ENCODE measurements around the gene SELENOK. TPM values are rescaled to one million over a fixed set of nuclear protein-coding genes. Genes with fewer than 3 reads are reported as not detected.
"Not testable (repeated sequence)": the region's sequence is repeated elsewhere in the genome, so short reads cannot be mapped to it uniquely, and the experiment has no call there.

The SELENOK gene
- 10 to 100 TPM; 36.6 to 41.8 TPM for total RNA-seq

DNA sequence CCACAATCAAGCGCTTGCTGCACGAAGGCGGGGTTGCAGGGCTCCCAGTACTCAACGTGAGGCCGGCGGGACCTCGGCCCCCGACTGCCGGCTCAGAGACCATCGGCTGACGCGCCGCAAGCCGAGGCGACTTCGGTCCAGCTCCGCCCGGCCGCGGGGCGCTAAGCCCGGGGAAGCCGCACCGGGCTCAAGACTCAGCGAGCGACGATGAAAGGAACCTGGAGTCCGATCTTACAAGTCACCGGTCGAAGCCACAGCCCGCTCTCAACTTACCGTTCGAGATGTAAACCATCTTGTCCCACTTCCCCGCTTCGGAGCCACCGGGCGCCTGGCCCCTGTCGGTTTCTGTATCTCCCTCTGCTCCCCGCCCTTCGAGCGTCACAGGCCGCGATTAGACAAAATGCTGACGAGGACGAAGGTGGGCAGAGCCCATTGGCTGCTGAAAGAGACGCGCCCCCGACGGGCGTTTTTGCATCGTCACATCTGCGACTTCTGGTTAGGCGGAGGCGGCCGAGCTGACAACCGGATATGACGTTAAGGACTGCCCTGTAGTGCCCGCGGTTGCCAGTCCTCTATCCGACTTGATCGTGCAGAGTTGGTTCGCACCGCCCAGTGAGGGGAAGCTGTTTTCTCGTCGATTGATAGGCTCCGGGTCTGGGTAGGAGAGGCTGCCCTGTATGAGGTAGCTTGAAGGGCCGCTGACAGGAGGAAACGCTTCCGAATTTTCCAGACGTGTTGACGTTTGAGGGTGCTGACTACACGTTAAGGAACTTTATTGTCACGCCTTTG is at the start of gene SELENOK:
Gene SELENOK, minus strand, starts transcription at position 363 of the 789 bp plus-strand sequence.
- DNase-seq (ENCODE audit: low spot score in 2 of 2) (peak; percentile 90 to 97), ATAC-seq (peak; percentile 95)
- Mint-ChIP-seq H3K9me3 (peaks cover 11 to 16% of the 10 kb centered on the region in 2 donors), H3K27ac (peak within 1 kb of the TSS; percentile 98 to 99), H3K36me3 (peaks cover 34 to 40% of the 10 kb centered on the region in 2 donors)

DNA sequence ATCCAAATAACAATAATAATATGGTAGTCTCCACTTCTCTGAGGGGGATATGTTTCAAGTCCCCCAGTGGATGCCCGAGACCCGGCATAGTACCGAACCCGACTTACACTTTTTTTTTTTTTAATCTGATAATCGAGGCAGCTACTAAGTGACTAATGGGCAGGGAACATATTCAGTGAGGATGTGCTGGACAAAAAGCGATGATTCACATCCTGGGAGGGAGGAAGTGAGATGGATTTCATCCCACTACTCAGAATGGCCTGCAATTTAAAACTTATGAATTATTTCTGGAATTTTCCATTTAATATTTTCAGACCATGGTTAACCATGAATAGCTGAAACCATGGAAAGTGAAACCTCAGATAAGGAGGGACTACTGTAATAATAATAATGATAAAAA is 49.5 kb upstream of the SELENOK start:
- DNase-seq (ENCODE audit: low spot score in 2 of 2) (no peak), ATAC-seq (no peak)
- H3K9me3 Mint-ChIP-seq: peaks cover 8 to 9% of the 10 kb centered on the region in 2 donors
- H3K27ac Mint-ChIP-seq: no peak overlapping the region
- H3K36me3 Mint-ChIP-seq: peaks cover 8 to 9% of the 10 kb centered on the region in 2 donors

DNA sequence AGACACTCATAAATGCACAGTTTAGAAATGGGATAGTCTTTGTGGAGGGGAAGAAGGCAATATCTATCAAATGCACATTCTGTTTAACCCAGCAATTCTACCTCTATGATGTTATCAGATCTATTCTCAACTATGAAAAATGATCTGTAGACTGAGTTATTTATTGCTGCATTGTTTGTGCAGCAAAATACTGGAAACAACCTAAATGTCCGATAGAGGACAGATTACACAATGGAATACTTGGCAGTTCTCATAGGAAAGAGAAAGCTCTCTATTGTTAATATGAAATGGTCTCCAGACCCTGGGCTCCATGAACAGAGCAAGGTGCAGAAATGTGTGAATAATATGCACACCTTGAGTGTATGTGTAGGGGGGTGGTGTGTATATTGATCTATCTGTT is 49.0 kb upstream of the SELENOK start:
- Mint-ChIP-seq H3K36me3 (peaks cover 4% of the 10 kb centered on the region in 2 donors), H3K9me3 (peaks cover 4% of the 10 kb centered on the region in 2 donors), H3K27ac (no peak overlapping the region)
- ATAC-seq: no peak
- no peak for DNase-seq (ENCODE audit: low spot score in 2 of 2)

DNA sequence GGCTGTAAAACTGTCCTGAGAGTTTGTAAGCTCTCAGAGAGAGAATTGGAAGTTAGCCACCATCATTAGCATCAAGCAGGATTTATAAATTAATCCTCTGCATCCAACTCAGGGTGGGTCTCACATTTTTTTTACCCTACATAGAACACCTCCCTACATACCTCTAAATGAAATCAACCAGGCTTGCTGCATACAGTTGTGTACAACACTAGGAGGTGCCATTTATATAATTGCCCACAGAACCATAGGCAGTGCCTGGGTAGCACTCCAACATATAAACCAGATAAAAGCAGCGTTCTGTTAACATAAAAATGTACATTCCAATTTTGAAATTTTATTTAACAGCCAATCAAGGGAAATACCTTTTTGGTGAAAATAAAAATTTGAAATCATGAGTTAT is 48.2 kb upstream of the SELENOK start:
- Mint-ChIP-seq H3K36me3 (peaks cover under 1% of the 10 kb centered on the region in 2 donors), H3K27ac (no peak overlapping the region), H3K9me3 (peaks cover 0 to 4% of the 10 kb centered on the region in 2 donors)
- DNase-seq (ENCODE audit: low spot score in 2 of 2) (no peak), ATAC-seq (no peak)

DNA sequence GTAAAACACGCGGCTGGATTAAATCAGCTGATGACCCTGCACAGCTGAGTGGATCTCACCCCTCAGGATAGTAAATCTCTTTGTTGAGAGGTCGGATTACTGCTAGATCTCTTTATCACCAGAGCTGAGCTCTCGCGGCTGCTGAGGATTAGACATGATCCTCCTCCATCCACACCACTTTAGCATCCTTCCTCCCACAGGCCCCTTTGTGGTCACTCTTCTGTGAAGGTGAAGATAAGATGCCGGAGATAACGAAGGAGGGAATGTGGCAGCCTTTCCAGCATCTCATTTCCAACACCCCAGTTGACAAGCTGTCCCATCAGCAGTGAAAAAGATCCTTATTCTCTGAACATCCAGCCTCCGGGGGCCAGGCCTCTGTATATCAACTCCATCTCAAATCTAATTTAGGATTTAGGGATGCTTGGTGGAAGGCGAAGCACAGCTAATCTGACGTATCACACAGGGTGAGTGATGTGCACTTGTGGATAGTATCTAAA is 47.5 kb upstream of the SELENOK start:
- Mint-ChIP-seq H3K27ac (no peak overlapping the region), H3K9me3 (peaks cover 0 to 4% of the 10 kb centered on the region in 2 donors), H3K36me3 (no peaks in the 10 kb centered on the region)
- no peak for DNase-seq (ENCODE audit: low spot score in 2 of 2)
- ATAC-seq: no peak

DNA sequence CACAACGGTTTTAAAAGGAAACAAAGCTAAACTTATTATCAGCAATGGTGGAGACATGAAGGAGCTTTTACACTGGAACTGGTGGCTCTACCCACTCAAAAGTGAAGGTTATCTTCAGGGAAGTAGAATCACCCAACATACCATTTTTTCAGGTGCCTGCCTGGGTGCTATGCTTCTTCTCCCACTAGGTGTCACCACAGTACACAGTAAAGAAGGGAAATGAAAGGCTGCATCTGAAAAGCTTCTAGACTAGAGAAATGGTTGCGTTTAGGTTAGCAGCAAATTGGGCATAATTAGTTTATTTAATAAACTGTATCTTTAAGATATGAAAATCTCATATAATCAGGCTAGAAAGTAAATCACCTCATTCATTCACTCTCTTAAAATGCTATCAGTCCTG is 47.0 kb upstream of the SELENOK start:
- H3K9me3 Mint-ChIP-seq: peaks cover 0 to 4% of the 10 kb centered on the region in 2 donors
- H3K27ac Mint-ChIP-seq: no peak overlapping the region
- H3K36me3 Mint-ChIP-seq: no peaks in the 10 kb centered on the region
- DNase-seq (ENCODE audit: low spot score in 2 of 2) (peak in 1 of 2 donors; percentile 20), ATAC-seq (peak in 1 of 2 donors; percentile 41)

DNA sequence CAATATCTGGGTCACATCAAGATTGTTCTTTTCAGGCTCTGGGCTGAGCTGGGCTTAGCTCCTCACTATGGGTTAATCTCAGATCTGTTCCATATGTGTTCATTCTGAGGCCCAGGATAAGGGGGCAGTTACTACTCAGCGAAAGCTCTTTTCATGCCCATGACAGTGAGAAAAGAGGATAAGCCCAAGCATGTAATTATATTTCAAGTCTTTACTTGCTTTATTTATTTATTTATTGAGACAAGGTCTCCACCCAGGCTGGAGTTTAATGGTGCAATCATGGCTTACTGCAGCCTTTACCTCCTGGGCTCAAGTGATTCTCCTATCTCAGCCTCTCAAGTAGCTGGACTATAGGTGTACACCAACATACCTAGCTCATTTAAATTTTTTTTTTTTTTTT is 44.7 kb upstream of the SELENOK start:
- ATAC-seq: no peak

DNA sequence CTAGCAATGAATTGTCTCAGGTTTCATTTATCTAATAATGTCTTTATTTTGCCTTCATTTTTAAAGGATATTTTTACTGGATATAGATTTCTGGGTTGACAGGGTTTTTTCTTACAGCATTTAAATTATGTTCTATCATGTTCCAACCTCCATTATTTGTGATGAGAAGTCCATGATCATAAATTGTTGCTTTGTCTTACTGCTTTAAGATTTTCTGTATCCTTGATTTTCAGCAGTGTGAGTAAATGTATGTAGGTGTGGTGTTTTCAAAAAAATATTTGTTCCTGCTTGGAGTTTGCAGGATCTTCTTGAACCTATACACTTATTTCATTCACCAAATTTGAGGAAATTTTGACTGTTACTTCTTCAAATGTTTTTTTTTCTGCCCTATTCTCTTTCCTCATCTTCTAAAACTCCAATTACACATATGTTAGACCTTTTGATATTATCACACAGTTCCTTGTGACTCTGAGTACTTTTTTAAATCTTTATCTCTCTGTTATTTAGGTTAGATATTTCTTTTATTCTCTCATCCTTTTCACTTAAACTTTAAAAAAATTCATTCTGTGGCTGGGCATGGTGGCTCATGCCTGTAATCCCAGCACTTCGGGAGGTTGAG is 43.7 kb upstream of the SELENOK start:
- H3K36me3 Mint-ChIP-seq: no peaks in the 10 kb centered on the region

More for the DNA sequence above, 44.7 kb upstream of the SELENOK start:
- Mint-ChIP-seq H3K36me3 (no peaks in the 10 kb centered on the region), H3K27ac (no peak overlapping the region), H3K9me3 (peaks cover 0 to 4% of the 10 kb centered on the region in 2 donors)
- DNase-seq (ENCODE audit: low spot score in 2 of 2): no peak

DNA sequence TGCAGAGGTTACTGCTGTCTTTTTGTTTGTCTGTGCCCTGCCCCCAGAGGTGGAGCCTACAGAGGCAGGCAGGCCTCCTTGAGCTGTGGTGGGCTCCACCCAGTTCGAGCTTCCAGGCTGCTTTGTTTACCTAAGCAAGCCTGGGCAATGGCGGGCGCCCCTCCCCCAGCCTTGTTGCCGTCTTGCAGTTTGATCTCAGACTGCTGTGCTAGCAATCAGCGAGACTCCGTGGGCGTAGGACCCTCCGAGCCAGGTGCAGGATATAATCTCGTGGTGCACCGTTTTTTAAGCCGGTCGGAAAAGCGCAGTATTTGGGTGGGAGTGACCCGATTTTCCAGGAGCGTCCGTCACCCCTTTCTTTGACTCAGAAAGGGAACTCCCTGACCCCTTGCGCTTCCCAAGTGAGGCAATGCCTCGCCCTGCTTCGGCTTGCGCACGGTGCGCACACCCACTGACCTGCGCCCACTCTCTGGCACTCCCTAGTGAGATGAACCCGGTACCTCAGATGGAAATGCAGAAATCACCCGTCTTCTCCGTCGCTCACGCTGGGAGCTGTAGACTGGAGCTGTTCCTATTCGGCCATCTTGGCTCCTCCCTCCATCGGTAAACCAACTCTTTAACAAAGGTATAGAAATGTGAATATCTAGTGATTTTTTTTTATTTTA is 35.7 kb upstream of the SELENOK start:
- ATAC-seq; H3K9me3 Mint-ChIP-seq; H3K27ac Mint-ChIP-seq; H3K36me3 Mint-ChIP-seq; DNase-seq (ENCODE audit: low spot score in 2 of 2): not testable (repeated sequence)

More for the DNA sequence above, 43.7 kb upstream of the SELENOK start:
- H3K9me3 Mint-ChIP-seq: peaks cover 0 to 4% of the 10 kb centered on the region in 2 donors
- DNase-seq (ENCODE audit: low spot score in 2 of 2) (no peak), ATAC-seq (no peak)
- H3K27ac Mint-ChIP-seq: no peak overlapping the region

DNA sequence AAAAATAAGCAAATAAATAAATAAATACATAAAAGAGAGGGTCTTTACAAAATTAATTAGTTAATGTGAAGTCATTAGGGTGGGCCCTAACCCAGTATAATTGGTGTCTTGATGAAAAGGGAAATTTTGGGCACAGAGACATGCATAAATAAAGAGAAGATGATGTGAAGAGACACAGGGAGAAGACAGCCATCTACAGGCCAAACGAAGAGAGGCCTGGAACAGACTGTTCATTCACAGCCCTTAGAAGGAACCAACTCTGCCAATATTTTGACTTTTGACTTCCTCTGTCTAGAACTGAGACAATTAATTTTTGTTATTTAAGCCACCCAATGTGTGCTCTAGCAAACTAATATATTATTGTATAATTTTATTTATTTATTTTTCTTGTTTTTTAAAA is 29.6 kb upstream of the SELENOK start:
- H3K36me3 Mint-ChIP-seq: peaks cover 0 to 6% of the 10 kb centered on the region in 2 donors
- no peak for ATAC-seq
- H3K27ac Mint-ChIP-seq: no peak overlapping the region
- DNase-seq (ENCODE audit: low spot score in 2 of 2): no peak
- H3K9me3 Mint-ChIP-seq: peaks cover 5% of the 10 kb centered on the region in 2 donors

DNA sequence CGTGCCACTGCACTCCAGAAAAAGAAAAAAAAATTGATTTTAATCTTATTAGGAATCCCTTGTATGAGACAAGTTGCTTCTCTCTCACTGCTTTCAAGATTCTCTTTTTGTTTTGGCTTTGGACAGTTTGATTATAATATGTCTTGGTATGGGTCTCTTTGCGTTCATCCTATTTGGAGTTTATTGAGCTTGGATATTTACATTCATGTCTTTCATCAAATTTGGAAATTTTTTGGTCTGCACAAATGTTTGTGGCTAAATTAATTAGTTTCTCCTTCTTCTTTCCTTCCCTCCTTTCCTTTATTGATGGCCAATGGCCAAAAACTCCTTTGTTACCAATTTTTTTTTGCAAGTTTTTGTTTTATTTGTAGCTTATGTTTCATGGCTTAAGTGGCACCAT is 28.1 kb upstream of the SELENOK start:
- ATAC-seq (no peak), DNase-seq (ENCODE audit: low spot score in 2 of 2) (no peak)
- peaks cover 5% of the 10 kb centered on the region in 2 donors for H3K9me3 Mint-ChIP-seq
- no peak overlapping the region for H3K27ac Mint-ChIP-seq
- H3K36me3 Mint-ChIP-seq: peaks cover 0 to 6% of the 10 kb centered on the region in 2 donors

DNA sequence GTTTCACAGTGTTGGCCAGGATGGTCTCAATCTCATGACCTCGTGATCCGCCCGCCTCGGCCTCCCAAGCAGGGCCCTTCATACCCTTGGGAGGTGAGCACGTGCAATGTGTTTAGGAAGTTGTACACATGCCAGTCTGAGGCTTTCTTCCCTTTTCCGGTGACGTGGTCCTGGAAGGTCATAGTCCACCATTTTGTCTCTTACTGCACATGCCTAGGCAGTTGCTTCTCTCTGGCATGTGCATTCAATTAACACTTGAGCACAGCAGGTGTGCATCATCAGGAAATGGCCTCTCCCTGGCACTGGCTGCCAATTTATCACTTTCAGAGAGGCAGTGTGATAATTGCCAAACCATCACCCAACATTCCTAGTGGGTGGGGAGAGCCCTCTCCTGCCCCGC is 21.7 kb upstream of the SELENOK start:
- Mint-ChIP-seq H3K36me3 (peaks cover 0 to 8% of the 10 kb centered on the region in 2 donors), H3K27ac (no peak overlapping the region), H3K9me3 (peaks cover 0 to 4% of the 10 kb centered on the region in 2 donors)
- no peak for ATAC-seq
- no peak for DNase-seq (ENCODE audit: low spot score in 2 of 2)

DNA sequence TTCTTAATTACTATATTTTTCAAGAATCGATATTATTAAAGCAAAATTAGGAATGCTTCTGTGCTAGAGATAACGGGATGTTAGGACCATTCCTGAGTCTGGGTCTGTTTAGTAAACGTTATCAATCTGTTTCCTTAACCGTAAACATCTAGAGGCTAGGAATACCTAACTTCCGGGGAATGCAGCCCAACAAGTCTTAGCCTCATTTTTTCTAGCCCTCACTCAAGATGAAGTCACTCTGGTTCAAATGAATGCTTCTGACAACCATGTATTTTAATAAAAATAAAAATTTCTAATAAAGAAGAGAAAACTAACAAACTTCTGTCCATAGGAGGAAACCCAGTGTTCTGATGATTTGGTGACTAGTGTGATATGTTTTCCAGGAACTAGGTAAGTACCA is 11.1 kb upstream of the SELENOK start:
- DNase-seq (ENCODE audit: low spot score in 2 of 2): no peak
- Mint-ChIP-seq H3K36me3 (no peaks in the 10 kb centered on the region), H3K9me3 (no peaks in the 10 kb centered on the region), H3K27ac (no peak overlapping the region)
- ATAC-seq: no peak

DNA sequence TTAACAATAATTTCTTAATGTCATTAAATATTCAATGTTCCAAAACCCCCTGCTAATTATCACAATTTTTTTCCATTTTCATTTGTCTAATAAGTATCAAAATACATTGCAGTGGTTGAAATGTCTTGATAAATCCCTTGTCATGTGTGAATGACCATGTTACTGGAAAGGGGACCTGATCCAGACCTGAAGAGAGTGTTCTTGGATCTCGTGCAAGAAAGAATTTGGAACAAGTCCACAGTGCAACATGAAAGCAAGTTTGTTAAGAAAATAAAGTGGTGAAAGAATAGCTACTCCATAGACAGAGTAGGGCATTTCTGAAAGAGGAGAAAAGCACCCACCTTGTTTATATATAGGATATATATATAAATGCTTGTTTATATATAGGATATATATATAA is 10.4 kb upstream of the SELENOK start:
- H3K9me3 Mint-ChIP-seq: no peaks in the 10 kb centered on the region
- ATAC-seq (no peak), DNase-seq (ENCODE audit: low spot score in 2 of 2) (no peak)
- no peak overlapping the region for H3K27ac Mint-ChIP-seq
- no peaks in the 10 kb centered on the region for H3K36me3 Mint-ChIP-seq

DNA sequence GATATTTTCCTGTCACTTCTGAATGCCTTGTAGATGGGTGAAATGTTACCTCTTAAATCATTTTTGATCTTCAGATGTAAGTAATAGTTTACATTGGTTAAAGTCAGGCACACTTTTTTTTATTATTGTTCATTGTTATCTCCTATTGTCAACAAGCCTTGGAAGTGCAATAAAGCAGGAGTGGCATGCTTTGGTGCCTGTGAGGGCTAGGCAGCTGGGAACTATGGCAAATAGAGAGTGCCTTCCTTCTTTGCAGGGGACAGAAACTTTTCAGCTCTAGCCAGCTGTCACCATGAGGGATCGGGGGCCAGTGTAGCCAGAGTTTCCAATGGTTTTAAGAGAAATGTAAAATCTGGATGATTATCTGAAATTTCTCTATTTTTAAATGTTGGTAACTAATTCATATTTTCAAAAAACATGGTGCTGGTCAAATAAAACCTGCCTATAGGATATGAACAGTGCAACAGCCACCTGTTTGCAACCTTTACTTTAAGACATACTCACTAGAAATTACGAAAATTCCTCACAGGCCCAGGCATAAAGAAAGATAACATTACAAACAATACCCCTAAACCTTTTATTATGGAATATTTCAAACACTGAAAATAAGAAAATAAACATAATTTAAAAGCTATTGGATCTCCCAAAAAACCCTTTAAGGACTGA is 9.1 kb upstream of the SELENOK start:
- no peak for ATAC-seq
- H3K9me3 Mint-ChIP-seq: no peaks in the 10 kb centered on the region
- H3K27ac Mint-ChIP-seq: no peak overlapping the region
- no peaks in the 10 kb centered on the region for H3K36me3 Mint-ChIP-seq
- DNase-seq (ENCODE audit: low spot score in 2 of 2): no peak

DNA sequence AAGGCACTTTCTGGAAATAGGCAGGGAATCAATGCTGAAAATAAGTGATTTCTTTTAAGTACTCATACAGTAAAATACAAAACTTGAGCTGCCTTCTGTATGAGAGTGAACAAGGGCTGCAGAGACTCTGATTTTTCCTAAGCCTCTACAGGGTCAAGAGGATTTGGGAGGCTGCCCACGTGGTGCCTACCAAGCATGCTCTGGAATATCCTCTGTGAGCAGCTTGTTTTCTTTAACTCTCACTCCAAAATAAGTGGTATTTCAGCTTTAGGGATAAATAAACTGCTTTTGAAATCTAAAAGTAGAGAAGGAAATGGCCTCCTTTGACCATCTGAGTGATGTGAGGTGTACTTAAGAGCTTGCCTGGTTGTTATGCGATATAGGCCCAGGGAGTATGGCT is 8.1 kb upstream of the SELENOK start:
- DNase-seq (ENCODE audit: low spot score in 2 of 2) (no peak), ATAC-seq (no peak)
- Mint-ChIP-seq H3K9me3 (no peaks in the 10 kb centered on the region), H3K36me3 (no peaks in the 10 kb centered on the region), H3K27ac (no peak overlapping the region)

DNA sequence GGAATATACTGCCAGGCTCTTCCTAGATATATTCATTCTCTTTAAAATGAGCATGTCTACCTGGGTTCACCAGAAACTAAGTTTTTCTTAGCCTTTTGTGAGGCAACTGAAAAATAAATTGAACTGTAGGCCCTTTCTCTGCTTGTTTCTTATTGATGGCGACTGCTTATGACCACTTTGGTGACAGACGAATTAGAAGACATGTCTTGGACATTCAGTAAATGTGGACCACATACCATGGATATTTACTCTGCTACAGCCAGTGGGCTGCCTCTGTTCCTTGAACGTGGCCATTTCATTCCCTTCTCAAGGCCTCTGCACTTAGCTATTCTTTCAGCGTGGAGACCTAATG is 603 bp upstream of the SELENOK start:
- peaks cover 33 to 40% of the 10 kb centered on the region in 2 donors for H3K36me3 Mint-ChIP-seq
- peaks cover 11 to 16% of the 10 kb centered on the region in 2 donors for H3K9me3 Mint-ChIP-seq
- H3K27ac Mint-ChIP-seq: peak overlapping the region; percentile 98 to 99
- ATAC-seq (no peak), DNase-seq (ENCODE audit: low spot score in 2 of 2) (no peak)

All from activated naive CD4-positive, alpha-beta T cell treated with anti-CD3 and anti-CD28 coated beads, Interleukin-2, amount 50 U/mL, for 72 hours (primary cell).